Measurements from ENCODE around the gene ATP5MC3.

DNA sequence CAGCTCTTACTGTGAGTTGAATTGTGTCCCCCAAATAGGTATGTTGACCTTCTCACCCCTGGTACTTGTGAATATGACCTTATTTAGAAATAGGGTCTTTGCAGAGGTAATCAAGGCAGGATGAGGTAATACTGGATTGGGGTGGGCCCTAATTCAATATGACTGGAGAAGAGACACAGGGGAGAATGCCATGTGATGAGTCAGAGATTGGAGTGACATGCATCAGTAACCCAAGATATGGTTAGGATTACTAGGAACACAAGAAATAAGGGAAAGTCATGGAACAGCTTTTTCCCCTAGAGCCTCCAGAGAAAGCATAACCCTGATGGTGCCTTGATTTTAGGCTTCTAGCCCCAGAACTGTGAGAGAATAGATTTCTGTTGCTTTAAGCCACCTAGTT is 37.0 kb upstream of the ATP5MC3 start:
- TF ChIP-seq, protein P1, sequence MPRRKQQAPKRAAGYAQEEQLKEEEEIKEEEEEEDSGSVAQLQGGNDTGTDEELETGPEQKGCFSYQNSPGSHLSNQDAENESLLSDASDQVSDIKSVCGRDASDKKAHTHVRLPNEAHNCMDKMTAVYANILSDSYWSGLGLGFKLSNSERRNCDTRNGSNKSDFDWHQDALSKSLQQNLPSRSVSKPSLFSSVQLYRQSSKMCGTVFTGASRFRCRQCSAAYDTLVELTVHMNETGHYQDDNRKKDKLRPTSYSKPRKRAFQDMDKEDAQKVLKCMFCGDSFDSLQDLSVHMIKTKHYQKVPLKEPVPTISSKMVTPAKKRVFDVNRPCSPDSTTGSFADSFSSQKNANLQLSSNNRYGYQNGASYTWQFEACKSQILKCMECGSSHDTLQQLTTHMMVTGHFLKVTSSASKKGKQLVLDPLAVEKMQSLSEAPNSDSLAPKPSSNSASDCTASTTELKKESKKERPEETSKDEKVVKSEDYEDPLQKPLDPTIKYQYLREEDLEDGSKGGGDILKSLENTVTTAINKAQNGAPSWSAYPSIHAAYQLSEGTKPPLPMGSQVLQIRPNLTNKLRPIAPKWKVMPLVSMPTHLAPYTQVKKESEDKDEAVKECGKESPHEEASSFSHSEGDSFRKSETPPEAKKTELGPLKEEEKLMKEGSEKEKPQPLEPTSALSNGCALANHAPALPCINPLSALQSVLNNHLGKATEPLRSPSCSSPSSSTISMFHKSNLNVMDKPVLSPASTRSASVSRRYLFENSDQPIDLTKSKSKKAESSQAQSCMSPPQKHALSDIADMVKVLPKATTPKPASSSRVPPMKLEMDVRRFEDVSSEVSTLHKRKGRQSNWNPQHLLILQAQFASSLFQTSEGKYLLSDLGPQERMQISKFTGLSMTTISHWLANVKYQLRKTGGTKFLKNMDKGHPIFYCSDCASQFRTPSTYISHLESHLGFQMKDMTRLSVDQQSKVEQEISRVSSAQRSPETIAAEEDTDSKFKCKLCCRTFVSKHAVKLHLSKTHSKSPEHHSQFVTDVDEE (CRISPR knock-in tag; IDR thresholded peaks at IDR 0.05) = no peak
- no peak for TF ChIP-seq OSR1 (CRISPR knock-in tag; IDR thresholded peaks at IDR 0.05)
- TF ChIP-seq, protein P2, sequence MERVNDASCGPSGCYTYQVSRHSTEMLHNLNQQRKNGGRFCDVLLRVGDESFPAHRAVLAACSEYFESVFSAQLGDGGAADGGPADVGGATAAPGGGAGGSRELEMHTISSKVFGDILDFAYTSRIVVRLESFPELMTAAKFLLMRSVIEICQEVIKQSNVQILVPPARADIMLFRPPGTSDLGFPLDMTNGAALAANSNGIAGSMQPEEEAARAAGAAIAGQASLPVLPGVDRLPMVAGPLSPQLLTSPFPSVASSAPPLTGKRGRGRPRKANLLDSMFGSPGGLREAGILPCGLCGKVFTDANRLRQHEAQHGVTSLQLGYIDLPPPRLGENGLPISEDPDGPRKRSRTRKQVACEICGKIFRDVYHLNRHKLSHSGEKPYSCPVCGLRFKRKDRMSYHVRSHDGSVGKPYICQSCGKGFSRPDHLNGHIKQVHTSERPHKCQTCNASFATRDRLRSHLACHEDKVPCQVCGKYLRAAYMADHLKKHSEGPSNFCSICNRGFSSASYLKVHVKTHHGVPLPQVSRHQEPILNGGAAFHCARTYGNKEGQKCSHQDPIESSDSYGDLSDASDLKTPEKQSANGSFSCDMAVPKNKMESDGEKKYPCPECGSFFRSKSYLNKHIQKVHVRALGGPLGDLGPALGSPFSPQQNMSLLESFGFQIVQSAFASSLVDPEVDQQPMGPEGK (CRISPR knock-in tag; IDR thresholded peaks at IDR 0.05; ENCODE audit: borderline replicate concordance) = no peak
- TF ChIP-seq ARNTL (CRISPR knock-in tag; IDR thresholded peaks at IDR 0.05; ENCODE audit: borderline replicate concordance, low read depth) = no peak
- no peak for TF ChIP-seq ISL1 (CRISPR knock-in tag; IDR thresholded peaks at IDR 0.05)
- TF ChIP-seq ZFP3 (CRISPR knock-in tag; IDR thresholded peaks at IDR 0.05) = no peak
- no peak for TF ChIP-seq ESRRG (CRISPR knock-in tag; IDR thresholded peaks at IDR 0.05)
- TF ChIP-seq, protein P3, sequence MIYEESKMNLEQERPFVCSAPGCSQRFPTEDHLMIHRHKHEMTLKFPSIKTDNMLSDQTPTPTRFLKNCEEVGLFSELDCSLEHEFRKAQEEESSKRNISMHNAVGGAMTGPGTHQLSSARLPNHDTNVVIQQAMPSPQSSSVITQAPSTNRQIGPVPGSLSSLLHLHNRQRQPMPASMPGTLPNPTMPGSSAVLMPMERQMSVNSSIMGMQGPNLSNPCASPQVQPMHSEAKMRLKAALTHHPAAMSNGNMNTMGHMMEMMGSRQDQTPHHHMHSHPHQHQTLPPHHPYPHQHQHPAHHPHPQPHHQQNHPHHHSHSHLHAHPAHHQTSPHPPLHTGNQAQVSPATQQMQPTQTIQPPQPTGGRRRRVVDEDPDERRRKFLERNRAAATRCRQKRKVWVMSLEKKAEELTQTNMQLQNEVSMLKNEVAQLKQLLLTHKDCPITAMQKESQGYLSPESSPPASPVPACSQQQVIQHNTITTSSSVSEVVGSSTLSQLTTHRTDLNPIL (CRISPR knock-in tag; IDR thresholded peaks at IDR 0.05; ENCODE audit: low read depth) = no peak
